ENCODE measurements around the gene TMEM178B.

DNA sequence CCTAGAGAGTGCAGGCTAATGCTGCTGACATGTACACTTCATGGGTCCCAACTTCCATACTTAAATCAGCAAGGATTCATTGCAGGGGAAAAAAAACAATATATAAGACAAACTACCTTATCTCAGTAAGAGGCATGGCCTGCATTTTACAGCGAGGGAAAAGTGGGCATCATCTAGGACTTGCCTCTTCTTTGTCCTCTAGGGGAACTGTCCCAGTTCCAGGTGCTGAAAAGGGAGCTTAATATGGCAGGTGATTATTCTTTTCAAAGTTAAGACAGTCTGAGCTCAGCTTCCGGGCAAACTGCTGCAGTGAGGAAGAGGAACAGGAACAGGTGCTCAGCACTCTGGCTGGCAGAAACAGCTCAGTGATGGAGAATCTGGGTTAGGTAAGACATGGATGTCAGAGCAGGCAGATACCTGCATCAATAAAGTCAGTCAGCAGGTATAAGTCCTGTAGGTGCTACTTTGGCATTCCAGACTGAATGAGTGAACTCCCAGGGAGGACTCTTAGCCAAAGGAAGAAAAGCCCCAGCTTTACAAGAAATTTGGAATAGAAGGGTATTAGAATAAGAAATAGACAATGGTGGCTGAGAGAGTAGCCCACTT lies 147.2 kb downstream of the TMEM178B start:
- TF ChIP-seq, protein P1, sequence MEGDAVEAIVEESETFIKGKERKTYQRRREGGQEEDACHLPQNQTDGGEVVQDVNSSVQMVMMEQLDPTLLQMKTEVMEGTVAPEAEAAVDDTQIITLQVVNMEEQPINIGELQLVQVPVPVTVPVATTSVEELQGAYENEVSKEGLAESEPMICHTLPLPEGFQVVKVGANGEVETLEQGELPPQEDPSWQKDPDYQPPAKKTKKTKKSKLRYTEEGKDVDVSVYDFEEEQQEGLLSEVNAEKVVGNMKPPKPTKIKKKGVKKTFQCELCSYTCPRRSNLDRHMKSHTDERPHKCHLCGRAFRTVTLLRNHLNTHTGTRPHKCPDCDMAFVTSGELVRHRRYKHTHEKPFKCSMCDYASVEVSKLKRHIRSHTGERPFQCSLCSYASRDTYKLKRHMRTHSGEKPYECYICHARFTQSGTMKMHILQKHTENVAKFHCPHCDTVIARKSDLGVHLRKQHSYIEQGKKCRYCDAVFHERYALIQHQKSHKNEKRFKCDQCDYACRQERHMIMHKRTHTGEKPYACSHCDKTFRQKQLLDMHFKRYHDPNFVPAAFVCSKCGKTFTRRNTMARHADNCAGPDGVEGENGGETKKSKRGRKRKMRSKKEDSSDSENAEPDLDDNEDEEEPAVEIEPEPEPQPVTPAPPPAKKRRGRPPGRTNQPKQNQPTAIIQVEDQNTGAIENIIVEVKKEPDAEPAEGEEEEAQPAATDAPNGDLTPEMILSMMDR (IDR thresholded peaks at IDR 0.05; ENCODE audit: insufficient read depth, low read length) = no peak
- no peak for TF ChIP-seq GABPA (IDR thresholded peaks at IDR 0.05; ENCODE audit: low read depth)
- TF ChIP-seq, protein P2, sequence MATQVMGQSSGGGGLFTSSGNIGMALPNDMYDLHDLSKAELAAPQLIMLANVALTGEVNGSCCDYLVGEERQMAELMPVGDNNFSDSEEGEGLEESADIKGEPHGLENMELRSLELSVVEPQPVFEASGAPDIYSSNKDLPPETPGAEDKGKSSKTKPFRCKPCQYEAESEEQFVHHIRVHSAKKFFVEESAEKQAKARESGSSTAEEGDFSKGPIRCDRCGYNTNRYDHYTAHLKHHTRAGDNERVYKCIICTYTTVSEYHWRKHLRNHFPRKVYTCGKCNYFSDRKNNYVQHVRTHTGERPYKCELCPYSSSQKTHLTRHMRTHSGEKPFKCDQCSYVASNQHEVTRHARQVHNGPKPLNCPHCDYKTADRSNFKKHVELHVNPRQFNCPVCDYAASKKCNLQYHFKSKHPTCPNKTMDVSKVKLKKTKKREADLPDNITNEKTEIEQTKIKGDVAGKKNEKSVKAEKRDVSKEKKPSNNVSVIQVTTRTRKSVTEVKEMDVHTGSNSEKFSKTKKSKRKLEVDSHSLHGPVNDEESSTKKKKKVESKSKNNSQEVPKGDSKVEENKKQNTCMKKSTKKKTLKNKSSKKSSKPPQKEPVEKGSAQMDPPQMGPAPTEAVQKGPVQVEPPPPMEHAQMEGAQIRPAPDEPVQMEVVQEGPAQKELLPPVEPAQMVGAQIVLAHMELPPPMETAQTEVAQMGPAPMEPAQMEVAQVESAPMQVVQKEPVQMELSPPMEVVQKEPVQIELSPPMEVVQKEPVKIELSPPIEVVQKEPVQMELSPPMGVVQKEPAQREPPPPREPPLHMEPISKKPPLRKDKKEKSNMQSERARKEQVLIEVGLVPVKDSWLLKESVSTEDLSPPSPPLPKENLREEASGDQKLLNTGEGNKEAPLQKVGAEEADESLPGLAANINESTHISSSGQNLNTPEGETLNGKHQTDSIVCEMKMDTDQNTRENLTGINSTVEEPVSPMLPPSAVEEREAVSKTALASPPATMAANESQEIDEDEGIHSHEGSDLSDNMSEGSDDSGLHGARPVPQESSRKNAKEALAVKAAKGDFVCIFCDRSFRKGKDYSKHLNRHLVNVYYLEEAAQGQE (IDR thresholded peaks at IDR 0.05; ENCODE audit: insufficient replicate concordance, low read depth) = peak; percentile 93
